T-helper 1 cell treated with Interleukin-12 subunit alpha and Interleukin-12 subunit beta and Interleukin-4 antibody, amounts not matched to agents 30 μg/mL and 1 μg/mL, for 36 hours (primary cell): ENCODE measurements around the gene MTOR.
"Not testable (repeated sequence)": the region's sequence is repeated elsewhere in the genome, so short reads cannot be mapped to it uniquely, and the experiment has no call there.

Experiments
- H3K27ac Mint-ChIP-seq: one replicate; pipeline ENCODE4 v1.8.0; 2021; ENCODE audit warnings: mild to moderate bottlenecking, mixed read lengths
- H3K27me3 Mint-ChIP-seq: one replicate; pipeline ENCODE4 v1.8.0; 2021; ENCODE audit warnings: low read depth, mixed read lengths
- H3K36me3 Mint-ChIP-seq: one replicate; pipeline ENCODE4 v1.8.0; 2021; ENCODE audit warnings: low read depth, mixed read lengths
- H3K4me1 Mint-ChIP-seq: one replicate; pipeline ENCODE4 v1.8.0; 2021; ENCODE audit warnings: low read depth, mixed read lengths
- H3K4me3 Mint-ChIP-seq: one replicate; pipeline ENCODE4 v1.8.0; 2021; ENCODE audit warnings: mild to moderate bottlenecking, moderate library complexity, mixed read lengths
- H3K9me3 Mint-ChIP-seq: one replicate; pipeline ENCODE4 v1.8.0; 2021; ENCODE audit warnings: mixed read lengths

The MTOR gene

DNA sequence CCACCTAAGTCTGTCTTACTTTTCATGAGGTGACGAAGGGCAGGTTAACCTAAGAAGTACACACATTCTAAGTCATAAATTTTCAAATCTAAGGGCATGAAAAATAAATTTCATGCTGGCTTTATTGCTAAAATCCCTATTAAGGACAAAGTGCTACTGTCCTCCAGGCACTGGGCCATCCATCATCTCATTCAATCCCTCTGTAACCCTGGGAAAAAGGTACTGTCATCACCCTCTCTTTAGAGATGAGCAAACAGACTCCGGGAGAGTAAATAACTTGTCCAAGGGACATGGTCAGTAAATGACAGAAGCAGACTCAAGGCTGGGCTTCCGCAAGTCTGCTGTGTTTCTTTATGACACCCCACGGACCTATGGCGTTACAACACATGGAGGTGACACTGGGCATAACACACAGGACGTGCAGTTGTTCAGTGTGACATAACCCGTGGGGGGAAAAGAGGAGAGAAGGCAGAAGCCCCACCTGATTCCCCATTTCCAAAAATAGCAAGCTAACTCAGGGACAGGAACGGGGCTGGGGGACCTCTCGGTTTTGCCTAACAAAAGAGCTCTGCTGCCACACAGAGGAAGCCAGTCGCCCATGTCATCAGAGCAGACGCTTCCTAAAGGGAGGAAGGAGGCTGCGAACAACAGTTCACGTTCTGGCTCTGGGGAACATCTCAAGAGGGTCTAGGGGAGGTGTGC is 190.0 kb downstream of the MTOR start:
- H3K36me3 Mint-ChIP-seq, result peaks cover 55% of the 10 kb centered on the region
- no peaks in the 10 kb centered on the region for H3K27me3 Mint-ChIP-seq
- no peaks in the 10 kb centered on the region for H3K9me3 Mint-ChIP-seq
- no peak overlapping the region for H3K27ac Mint-ChIP-seq
- no peak overlapping the region for H3K4me3 Mint-ChIP-seq
- peaks cover 4% of the 10 kb centered on the region for H3K4me1 Mint-ChIP-seq

DNA sequence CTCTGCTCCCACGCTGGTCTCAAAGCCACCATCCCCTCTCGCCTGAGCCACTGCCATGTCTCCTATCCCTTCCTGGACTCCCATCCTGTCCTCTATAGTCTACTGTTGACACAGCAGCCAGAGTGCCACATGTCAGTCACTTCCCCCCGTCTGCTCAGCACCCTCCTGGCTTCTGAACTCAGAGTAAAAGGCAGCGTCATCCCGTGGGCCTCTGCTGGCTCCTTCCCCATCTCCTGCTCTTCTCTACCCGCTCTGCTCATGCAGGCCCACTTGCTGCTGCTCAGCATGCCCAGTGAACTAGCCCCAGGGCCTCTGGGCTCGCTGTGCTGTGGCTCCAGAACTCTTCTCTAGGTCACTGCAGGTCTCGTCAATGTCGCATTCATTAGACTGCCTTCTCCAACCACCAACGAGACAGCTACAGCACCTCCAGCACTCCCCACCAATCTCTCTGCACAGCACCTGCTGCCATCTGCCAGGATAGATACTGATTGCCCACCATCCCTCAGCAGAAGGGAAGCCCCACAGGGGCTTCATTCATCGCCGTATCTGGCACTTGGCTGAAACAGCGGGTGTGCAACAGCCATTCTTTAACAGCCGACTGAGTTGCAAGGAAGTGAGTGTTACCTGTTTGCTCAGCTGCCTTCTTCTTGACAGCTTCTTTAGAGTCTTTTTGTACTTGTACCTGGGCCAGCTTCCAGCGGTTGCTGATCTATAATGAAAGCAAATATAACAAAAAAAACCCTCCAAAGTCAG is 190.7 kb downstream of the MTOR start:
- H3K4me1 Mint-ChIP-seq, result peaks cover 4% of the 10 kb centered on the region
- H3K27me3 Mint-ChIP-seq, result no peaks in the 10 kb centered on the region
- no peak overlapping the region for H3K27ac Mint-ChIP-seq
- peaks cover 55% of the 10 kb centered on the region for H3K36me3 Mint-ChIP-seq
- H3K9me3 Mint-ChIP-seq, result no peaks in the 10 kb centered on the region
- no peak overlapping the region for H3K4me3 Mint-ChIP-seq

DNA sequence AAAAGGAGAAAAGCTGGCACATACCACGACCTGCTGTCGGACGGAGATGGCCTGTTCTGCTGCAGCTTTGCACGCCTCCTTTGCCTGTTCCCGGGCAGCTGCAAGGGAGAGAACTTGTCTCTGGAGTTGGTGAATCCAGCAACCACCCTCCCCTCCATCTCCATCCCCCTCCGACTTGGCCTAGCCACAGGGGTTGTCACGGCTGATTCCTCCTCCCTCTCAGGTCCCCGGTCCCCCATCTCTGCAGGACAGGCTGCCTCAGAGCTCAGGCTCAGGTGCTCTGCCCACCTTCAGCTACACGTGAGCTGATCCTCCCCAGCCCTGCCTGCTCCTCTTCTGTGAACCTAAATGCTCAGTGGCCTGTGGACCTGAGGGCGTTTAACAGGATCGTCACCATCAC is 191.5 kb downstream of the MTOR start:
- peaks cover 4% of the 10 kb centered on the region for H3K4me1 Mint-ChIP-seq
- no peaks in the 10 kb centered on the region for H3K27me3 Mint-ChIP-seq
- peaks cover 49% of the 10 kb centered on the region for H3K36me3 Mint-ChIP-seq
- H3K27ac Mint-ChIP-seq, result no peak overlapping the region
- H3K4me3 Mint-ChIP-seq, result no peak overlapping the region
- H3K9me3 Mint-ChIP-seq, result no peaks in the 10 kb centered on the region

DNA sequence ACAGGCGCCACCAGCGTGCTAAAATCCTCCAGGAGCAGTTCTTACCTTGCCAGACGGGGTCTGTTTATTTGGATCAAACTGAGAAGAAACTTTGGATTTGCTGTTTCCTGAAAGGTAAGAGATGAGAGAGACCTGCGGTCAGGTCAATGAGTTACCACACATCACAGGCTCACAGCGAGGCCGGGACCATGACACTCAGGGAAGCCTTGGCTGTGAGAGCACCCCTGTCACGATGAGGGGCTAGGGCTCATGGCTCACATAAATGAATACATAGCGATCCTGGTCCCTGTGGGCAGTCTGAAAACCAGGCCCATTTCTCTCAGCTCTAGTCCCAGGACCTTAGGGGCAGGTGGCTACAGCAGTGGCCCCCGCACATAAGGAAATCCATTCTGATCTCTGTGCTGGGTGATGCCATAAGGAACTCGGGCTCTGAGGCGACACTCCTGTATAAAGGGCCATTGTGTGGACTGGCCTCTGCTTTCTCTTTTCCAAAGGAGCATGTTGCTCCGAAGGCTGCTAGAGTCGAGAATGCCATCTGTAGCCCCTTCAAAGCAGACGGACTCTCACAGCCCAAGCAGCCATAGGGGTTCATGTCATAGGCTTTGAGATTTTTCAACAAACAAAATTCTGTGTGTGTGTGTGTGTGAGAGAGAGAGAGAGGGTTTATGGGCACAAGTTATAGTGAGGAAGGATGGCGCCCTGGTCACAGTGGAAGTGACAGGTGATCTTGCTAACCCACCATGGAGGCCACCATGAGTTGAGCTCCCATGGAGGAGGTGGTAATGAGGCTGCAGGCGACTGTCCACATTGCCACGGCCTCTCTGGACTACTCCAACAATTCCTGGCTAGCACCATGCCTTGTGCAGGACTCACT is 193.5 kb downstream of the MTOR start:
- H3K9me3 Mint-ChIP-seq, result no peaks in the 10 kb centered on the region
- no peaks in the 10 kb centered on the region for H3K27me3 Mint-ChIP-seq
- H3K36me3 Mint-ChIP-seq, result peaks cover 53% of the 10 kb centered on the region
- peaks cover 4% of the 10 kb centered on the region for H3K4me1 Mint-ChIP-seq
- H3K4me3 Mint-ChIP-seq, result no peak overlapping the region
- no peak overlapping the region for H3K27ac Mint-ChIP-seq

DNA sequence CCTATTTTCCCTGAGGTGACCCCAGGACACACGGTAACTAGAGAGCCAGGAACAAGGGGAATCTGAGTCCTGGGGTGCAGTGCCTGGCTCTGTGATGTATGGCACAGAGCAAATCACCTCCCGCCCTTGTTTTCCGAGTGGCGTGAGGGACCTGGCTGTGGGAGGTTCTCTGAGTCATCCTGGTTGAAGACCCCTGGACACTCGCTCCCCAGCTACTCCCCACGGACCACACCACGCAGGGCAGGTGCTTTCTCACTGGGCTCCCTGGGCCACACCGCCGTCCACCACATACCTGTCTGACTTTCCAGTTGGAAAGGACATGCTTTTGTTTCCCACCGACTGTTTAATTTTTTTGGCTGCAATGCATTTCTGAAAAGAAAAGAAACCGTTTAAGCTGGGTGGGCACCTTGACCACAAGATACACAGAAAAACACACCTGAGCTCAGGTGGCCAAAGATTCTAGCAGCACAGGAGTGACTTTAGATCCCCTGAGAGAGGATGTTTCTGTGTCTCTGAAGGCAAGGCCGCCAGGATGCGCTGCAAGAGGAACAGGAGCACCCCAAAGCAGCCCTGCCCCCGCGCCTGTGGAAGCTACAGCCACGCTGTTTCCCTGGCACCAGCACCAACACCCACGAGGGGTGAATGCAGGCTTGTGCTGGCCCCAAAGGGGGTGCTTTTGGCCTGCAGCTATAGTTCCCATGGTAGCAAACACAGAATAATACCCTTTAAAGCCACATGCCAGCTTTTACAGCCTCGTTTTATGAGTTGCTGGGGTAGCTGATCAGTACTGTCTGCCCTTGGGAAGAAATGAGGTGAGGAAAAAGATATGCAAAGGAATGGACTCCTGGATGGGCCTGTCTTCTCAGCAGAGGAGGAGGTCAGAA is 194.4 kb downstream of the MTOR start:
- H3K27ac Mint-ChIP-seq, result no peak overlapping the region
- H3K36me3 Mint-ChIP-seq, result peaks cover 51% of the 10 kb centered on the region

DNA sequence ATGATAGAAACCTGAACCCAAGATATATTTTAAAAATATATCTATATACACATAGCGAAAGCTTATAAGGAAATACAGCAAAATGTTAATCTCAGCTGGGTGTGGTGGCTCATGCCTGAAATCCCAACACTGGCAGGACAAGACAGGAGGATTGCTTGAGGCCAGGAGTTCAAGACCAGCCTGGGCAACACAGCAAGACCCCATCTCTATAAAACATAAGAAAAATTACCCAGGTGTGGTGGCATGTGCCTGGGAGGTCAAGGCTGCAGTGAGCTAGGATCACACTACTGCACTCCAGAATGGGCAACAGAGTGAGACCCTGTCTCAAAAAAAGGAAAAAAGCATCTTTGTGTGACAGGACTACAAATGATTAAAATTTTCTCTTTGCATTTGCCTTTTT is 196.6 kb downstream of the MTOR start:
- Mint-ChIP-seq H3K4me3 (no peak overlapping the region), H3K27ac (no peak overlapping the region), H3K4me1 (peaks cover 22% of the 10 kb centered on the region), H3K27me3 (no peaks in the 10 kb centered on the region), H3K9me3 (no peaks in the 10 kb centered on the region), H3K36me3 (peaks cover 40% of the 10 kb centered on the region)

More for the DNA sequence above, 194.4 kb downstream of the MTOR start:
- H3K9me3 Mint-ChIP-seq, result no peaks in the 10 kb centered on the region
- H3K4me3 Mint-ChIP-seq, result no peak overlapping the region
- peaks cover 11% of the 10 kb centered on the region for H3K4me1 Mint-ChIP-seq
- H3K27me3 Mint-ChIP-seq, result no peaks in the 10 kb centered on the region

DNA sequence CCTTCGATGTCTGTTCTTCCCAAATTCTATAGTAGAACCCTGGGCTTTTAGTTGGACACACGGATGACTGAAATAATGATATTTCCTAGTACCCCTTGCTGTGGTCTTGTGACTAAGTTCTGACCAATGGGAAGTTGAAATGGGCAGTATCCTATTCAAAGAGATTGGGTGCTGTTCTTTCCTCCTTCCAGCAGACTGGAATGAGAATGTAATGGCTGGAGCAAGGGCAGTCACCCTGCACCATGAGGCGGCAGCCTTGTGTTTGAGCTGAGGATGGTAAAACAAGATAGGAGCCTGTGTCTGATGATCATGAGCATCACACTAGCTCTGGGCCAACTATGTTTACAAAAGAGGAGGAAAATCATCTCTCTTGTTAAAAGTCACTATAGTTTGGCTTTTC is 197.4 kb downstream of the MTOR start:
- H3K9me3 Mint-ChIP-seq, result no peaks in the 10 kb centered on the region
- H3K36me3 Mint-ChIP-seq, result peaks cover 35% of the 10 kb centered on the region
- peaks cover 25% of the 10 kb centered on the region for H3K4me1 Mint-ChIP-seq
- no peaks in the 10 kb centered on the region for H3K27me3 Mint-ChIP-seq
- H3K4me3 Mint-ChIP-seq, result no peak overlapping the region
- H3K27ac Mint-ChIP-seq, result no peak overlapping the region

DNA sequence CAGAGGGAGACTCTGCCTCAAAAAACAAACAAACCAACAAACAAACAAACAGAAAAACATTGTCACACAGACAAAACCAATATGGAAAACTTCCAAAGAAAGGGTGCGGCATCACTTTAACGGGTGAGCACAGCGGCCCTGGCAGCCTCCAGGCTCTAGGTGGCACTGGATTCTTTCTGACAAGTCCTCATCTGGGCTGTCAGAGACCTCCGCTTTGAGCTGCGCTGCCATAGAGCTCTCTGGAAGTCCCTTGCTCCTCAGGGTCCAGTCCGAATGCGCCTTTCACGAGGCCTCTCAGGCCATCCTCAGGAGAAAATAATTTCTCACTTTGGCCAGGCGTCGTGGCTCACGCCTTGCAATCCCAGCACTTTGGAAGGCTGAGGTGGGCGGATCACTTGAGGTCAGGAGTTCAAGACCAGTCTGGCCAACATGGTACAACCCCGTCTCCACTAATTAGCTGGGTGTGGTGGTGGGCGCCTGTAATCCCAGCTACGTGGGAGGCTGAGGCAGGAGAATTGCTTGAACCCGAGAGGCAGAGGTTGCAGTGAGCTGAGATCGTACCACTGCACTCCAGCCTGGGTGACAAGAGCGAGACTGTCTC is 198.3 kb downstream of the MTOR start:
- Mint-ChIP-seq H3K4me1 (peaks cover 28% of the 10 kb centered on the region), H3K36me3 (peaks cover 28% of the 10 kb centered on the region)
- H3K27me3 Mint-ChIP-seq, H3K4me3 Mint-ChIP-seq, H3K9me3 Mint-ChIP-seq, H3K27ac Mint-ChIP-seq: not testable (repeated sequence)

DNA sequence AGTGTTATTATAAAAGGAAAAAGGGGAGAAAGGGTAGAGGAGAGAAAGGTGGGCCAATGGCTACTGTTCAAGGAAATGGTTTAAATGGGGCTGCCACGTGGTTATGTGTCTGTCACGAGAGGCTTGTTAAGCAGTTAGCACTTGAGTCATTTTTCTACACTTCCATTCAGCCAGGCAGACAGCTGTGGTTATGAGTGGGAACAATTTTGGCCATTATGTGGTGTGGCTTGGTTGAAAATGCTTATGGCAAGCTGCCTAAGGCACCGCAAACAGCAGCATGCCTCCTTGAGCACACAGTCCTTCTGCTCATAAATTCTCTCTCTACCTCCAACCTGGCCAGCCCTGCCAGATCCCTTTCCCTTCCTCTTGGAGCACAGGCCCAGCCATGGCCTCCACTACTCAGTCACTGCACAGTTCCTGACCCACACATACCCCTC is 199.4 kb downstream of the MTOR start:
- Mint-ChIP-seq H3K4me3 (peak overlapping the region; percentile 36), H3K27me3 (no peaks in the 10 kb centered on the region), H3K36me3 (peaks cover 22% of the 10 kb centered on the region), H3K9me3 (no peaks in the 10 kb centered on the region), H3K4me1 (peaks cover 31% of the 10 kb centered on the region), H3K27ac (peak overlapping the region; percentile 23)

DNA sequence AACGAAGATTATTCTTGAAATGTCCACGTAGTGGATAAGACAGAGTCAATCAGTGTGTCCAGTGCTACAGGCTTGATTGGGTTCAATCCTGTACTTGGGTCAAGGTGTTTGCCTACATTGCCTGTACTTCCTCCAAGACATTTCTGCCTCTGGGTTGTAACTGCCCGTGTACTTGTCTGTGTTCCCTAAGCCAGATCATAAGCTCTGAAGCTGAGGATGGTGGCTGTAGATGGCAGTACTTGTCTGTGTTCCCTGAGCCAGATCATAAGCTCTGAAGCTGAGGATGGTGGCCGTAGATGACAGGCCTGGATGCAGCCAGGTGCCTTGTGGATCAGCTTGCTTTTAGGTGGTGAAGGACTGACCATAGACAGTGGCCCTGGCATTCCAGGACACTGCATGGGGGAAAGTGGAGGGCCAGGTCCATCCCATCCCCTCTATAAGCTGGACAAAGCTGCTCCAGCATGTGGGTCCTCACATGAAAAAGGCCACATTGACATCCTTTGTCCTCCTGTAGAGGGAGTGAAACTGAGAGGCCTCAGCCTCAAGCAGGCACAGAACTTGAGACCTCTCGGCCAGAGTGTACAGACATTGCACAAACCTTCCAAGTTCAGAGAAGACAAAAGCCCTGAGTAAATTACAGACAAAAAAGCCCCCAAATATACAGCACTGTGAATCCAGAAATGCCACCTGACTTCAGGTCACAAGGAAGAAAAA is 200.5 kb downstream of the MTOR start:
- no peak overlapping the region for H3K27ac Mint-ChIP-seq
- peaks cover 25% of the 10 kb centered on the region for H3K36me3 Mint-ChIP-seq
- no peak overlapping the region for H3K4me3 Mint-ChIP-seq
- no peaks in the 10 kb centered on the region for H3K9me3 Mint-ChIP-seq
- peaks cover 31% of the 10 kb centered on the region for H3K4me1 Mint-ChIP-seq
- no peaks in the 10 kb centered on the region for H3K27me3 Mint-ChIP-seq

DNA sequence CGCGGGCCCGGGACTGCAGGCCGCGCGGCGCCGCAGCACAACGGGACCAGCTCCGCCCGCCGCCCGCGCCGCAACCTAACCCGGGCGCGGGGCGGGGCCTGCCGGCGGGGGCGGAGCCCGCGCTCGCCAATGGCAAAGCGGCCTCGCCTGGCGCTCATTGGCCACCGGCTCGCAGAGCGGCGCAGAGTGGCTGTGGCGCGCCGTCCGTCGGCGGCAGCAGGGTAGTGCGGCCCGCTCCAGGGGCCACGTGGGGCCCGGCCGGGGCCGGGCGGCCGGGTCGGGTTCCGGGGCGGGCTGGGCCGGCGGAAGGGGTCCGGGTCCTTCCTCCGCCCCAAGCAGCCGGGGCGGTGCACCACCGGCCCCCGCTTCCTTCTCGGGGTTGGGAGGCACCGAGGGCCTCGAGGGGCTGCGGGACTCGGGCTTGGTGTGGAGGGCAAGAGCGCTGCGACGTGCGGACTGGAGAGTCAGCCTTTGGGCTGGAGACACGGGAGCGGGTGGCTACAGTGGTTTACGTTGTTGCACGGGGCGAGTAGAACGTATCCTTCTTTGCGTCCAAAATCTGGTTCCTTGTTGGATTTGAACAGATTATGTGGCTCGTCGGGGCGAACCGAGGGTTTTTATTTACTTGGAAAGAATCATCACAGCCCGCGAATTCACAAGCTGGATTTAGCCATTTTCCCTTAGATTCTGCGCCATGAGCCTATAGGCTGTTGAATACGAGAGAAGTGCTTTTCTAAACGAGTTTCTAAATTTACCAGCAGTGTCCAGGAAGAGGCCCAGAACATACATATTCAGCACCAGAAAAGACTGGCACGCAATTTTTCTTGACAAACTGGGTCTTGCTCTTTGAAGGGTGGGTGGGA is 202.2 kb downstream of the MTOR start, which contains the start of gene SRM:
SRM (minus strand) TSS at position 51 of the 863 bp plus-strand sequence. CDS start 75 bp downstream, outside the sequence.
- Mint-ChIP-seq H3K27ac (peak within 1 kb of the TSS; percentile 85), H3K9me3 (no peaks in the 10 kb centered on the region), H3K27me3 (no peaks in the 10 kb centered on the region), H3K4me3 (peak within 1 kb of the TSS; percentile 97), H3K4me1 (peaks cover 31% of the 10 kb centered on the region), H3K36me3 (peaks cover 16% of the 10 kb centered on the region)

DNA sequence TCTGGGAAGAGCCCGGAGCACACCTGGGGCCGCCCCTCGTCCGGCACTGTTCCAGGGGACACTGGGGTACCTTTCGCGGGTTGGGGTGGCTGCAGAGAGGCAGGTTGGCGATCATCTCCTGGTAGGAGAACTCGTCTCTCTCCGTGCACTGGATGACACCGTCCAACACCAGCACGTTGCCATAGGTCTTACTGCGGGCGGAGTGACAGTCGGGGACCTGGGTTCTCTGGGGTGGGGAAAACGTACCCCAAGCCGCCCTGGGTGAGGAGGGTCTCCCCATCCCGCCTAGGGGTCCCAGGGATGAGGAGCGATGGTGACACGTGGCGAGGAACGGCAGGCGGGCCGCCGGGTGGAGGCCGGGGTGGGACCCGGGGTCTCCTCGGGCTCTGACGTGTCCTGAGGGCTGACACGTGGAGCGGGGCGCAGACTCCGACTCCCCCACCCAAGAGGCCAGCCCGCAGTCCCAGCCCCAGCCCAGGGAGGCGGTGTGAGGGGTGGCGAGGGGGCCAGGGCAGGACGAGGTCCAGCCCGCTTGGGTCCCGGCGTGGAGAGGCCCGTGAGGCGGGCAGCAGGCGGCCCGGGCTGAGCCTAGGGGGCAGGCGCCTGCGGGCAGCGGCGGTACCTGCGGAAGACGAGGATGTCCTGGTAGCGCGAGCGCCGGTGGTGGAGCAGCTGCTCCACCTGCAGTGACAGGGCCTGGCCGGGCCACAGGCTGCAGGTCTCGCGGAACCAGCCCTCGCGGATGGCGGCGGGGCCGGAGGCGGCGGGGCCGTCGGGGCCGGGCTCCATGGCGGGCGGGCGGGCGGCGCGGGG is 203.0 kb downstream of the MTOR start:
- peaks cover 12% of the 10 kb centered on the region for H3K36me3 Mint-ChIP-seq
- no peaks in the 10 kb centered on the region for H3K27me3 Mint-ChIP-seq
- peak overlapping the region; percentile 85 for H3K27ac Mint-ChIP-seq
- H3K4me1 Mint-ChIP-seq, result peaks cover 31% of the 10 kb centered on the region
- peak overlapping the region; percentile 97 for H3K4me3 Mint-ChIP-seq
- no peaks in the 10 kb centered on the region for H3K9me3 Mint-ChIP-seq
